HCT116 (cell line): ENCODE results near the gene STIM2. TPM values are rescaled to one million over a fixed set of nuclear protein-coding genes. Genes with fewer than 3 reads are reported as not detected.

Experiments used
- ATAC-seq: fragments of 200-7000 bp; cut with Tn5 transposase; 2 replicates; pipeline ENCODE4 v1.9.1; 2020; ENCODE audit warnings: mild to moderate bottlenecking, moderate library complexity
- BruUV-seq: library from RNA; stranded (reverse); fragments of 400-500 nt; replicated peaks from 2 replicates; lab custom pipeline; 2021; lab: Mats Ljungman, UMichigan
- CTCF ChIA-PET: fragments of 300-600 bp; sonication (Branson Sonifier 250); formaldehyde crosslinking; loops from one replicate; lab custom pipeline; 2021; ENCODE audit warnings: antibody characterized with exemption; lab: Charles Lee
- POLR2A ChIA-PET: fragments of 300-600, 350-600 bp; sonication (Branson Sonifier 250); formaldehyde crosslinking; loops from one replicate; lab custom pipeline; 2021; ENCODE audit warnings: antibody characterized with exemption; lab: Charles Lee
- RAD21 ChIA-PET, 2 experiments: fragments of 300-600 bp; sonication (Branson Sonifier 250); formaldehyde crosslinking; loops; one replicate each; lab custom pipeline; 2023; ENCODE audit warnings: low total read pairs in 2 of 2; ENCODE audit not compliant: uncharacterized antibody in 2 of 2, unreplicated experiment in 2 of 2, low non-redundant PET in 1 of 2; lab: Charles Lee
- DNase-seq: peaks from one replicate; pipeline ENCODE4 v3.0.0-alpha.2; 2010; ENCODE audit warnings: low read depth, low spot score
- H2AFZ ChIP-seq: fragments of 200-600 bp; shearing (Covaris generic), sonication (generic); 2 replicates; pipeline ENCODE4 v1.6.1; 2017; ENCODE audit warnings: low read depth, mixed run types, mixed read lengths, antibody characterized with exemption, low read length; ENCODE audit not compliant: poor library complexity, severe bottlenecking
- H3K27ac ChIP-seq: 2 replicates; pipeline ENCODE4 v1.5.1; 2012; ENCODE audit warnings: low read depth, low read length
- H3K27me3 ChIP-seq: fragments of 200-600 bp; sonication (generic); 2 replicates; pipeline ENCODE4 v1.6.1; 2016; ENCODE audit warnings: mixed run types, low read length, mixed read lengths; ENCODE audit not compliant: insufficient read depth
- H3K36me3 ChIP-seq, 2 experiments: fragments of 200-500 bp in 1 of 2; fragments of 200-600 bp in 1 of 2; sonication (Bioruptor generic) in 1 of 2; sonication (generic) in 1 of 2; 2 replicates each; pipeline versions ENCODE4 v1.5.1 to v1.6.1; 2014 to 2016; ENCODE audit warnings: low read length in 2 of 2, inconsistent platforms in 1 of 2, mixed read lengths in 1 of 2, mixed run types in 1 of 2; ENCODE audit not compliant: insufficient read depth in 2 of 2, control insufficient read depth in 1 of 2
- H3K4me1 ChIP-seq, 2 experiments: fragments of 200-600 bp in 1 of 2; sonication (generic) in 1 of 2; 2 replicates each; pipeline versions ENCODE4 v1.5.1 to v1.6.1; 2012 to 2017; ENCODE audit warnings: low read length in 2 of 2, inconsistent platforms in 1 of 2, mild to moderate bottlenecking in 1 of 2, mixed read lengths in 1 of 2, mixed run types in 1 of 2, moderate library complexity in 1 of 2; ENCODE audit not compliant: insufficient read depth in 2 of 2, control insufficient read depth in 1 of 2
- H3K4me2 ChIP-seq: fragments of 200-600 bp; sonication (generic); 2 replicates; pipeline ENCODE4 v1.6.1; 2017; ENCODE audit warnings: mixed run types, low read length, mixed read lengths
- H3K4me3 ChIP-seq, 2 experiments: fragments of 200-600 bp in 1 of 2; sonication (generic) in 1 of 2; replicated peaks in 1 of 2; 2 replicates each; pipeline ENCODE4 v1.5.1; 2011 to 2016; ENCODE audit warnings: low read length in 2 of 2, control low read depth in 1 of 2, low read depth in 1 of 2, mild to moderate bottlenecking in 1 of 2, mixed read lengths in 1 of 2, mixed run types in 1 of 2
- H3K79me2 ChIP-seq: fragments of 200-600 bp; sonication (generic); 2 replicates; pipeline ENCODE4 v1.6.1; 2017; ENCODE audit warnings: mild to moderate bottlenecking, mixed run types, low read length, moderate library complexity, mixed read lengths; ENCODE audit not compliant: insufficient read depth
- H3K9ac ChIP-seq: fragments of 200-600 bp; sonication (generic); 2 replicates; pipeline ENCODE4 v1.6.1; 2016; ENCODE audit warnings: low read length, mixed read lengths
- H3K9me2 ChIP-seq: fragments of 200-600 bp; sonication (generic), shearing (Covaris generic); 2 replicates; pipeline ENCODE4 v1.6.1; 2017; ENCODE audit warnings: mixed run types, mild to moderate bottlenecking, moderate library complexity; ENCODE audit not compliant: insufficient read depth
- H3K9me3 ChIP-seq, 2 experiments: fragments of 200-500 bp in 1 of 2; fragments of 200-600 bp in 1 of 2; sonication (Bioruptor generic) in 1 of 2; sonication (generic) in 1 of 2; 2 replicates each; pipeline ENCODE4 v1.6.1; 2014 to 2017; ENCODE audit warnings: low read length in 2 of 2, mixed read lengths in 2 of 2, inconsistent platforms in 1 of 2, low read depth in 1 of 2, mild to moderate bottlenecking in 1 of 2, mixed run types in 1 of 2, moderate library complexity in 1 of 2; ENCODE audit not compliant: control insufficient read depth in 1 of 2, insufficient read depth in 1 of 2
- H4K20me1 ChIP-seq: fragments of 200-600 bp; sonication (generic), shearing (Covaris generic); 2 replicates; pipeline ENCODE4 v1.6.1; 2017; ENCODE audit warnings: mixed run types, mild to moderate bottlenecking, moderate library complexity; ENCODE audit not compliant: insufficient read depth
- ATF3 ChIP-seq: IDR thresholded peaks from 2 replicates; pipeline ENCODE4 v1.6.1; 2012
- EGR1 ChIP-seq: IDR thresholded peaks from 2 replicates; pipeline ENCODE4 v1.6.1; 2012; ENCODE audit warnings: low read depth
- ELF1 ChIP-seq: IDR thresholded peaks from 2 replicates; pipeline ENCODE4 v1.6.1; 2012; ENCODE audit warnings: low read depth, borderline replicate concordance
- EZH2 ChIP-seq: fragments of 200-600 bp; sonication (generic); IDR thresholded peaks from 2 replicates; pipeline ENCODE4 v1.6.1; 2017; ENCODE audit warnings: antibody characterized with exemption, mixed run types
- JUND ChIP-seq: IDR thresholded peaks from 2 replicates; pipeline ENCODE4 v1.6.1; 2012
- MAX ChIP-seq: IDR thresholded peaks from 2 replicates; pipeline ENCODE4 v1.6.1; 2012
- SP1 ChIP-seq: IDR thresholded peaks from 2 replicates; pipeline ENCODE4 v1.6.1; 2012; ENCODE audit warnings: low read depth
- SRF ChIP-seq: IDR thresholded peaks from 2 replicates; pipeline ENCODE4 v1.6.1; 2012; ENCODE audit warnings: low read depth
- YY1 ChIP-seq: IDR thresholded peaks from 2 replicates; pipeline ENCODE4 v1.6.1; 2011; ENCODE audit warnings: low read length, low read depth, moderate library complexity, mild to moderate bottlenecking; ENCODE audit not compliant: insufficient replicate concordance; ENCODE audit errors: extremely low read depth
- ZBTB33 ChIP-seq: IDR thresholded peaks from 2 replicates; pipeline ENCODE4 v1.6.1; 2011; ENCODE audit warnings: mild to moderate bottlenecking, low read length, moderate library complexity; ENCODE audit not compliant: insufficient replicate concordance; ENCODE audit errors: extremely low read depth
- intact Hi-C: fragments of 100-400 bp; cut with micrococcal nuclease; formaldehyde crosslinking; loops from 2 replicates; pipeline ENCODE4 v1.10.0; 2022
- total RNA-seq: library from RNA; stranded (reverse); gene quantifications from one replicate; pipeline ENCODE4 v1.2.1, GENCODE V29; 2021; ENCODE audit not compliant: unreplicated experiment

STIM2 gene
- total RNA-seq, 1 experiment from 2014 or later = 65.9 TPM

GRCh38 chr4:26862381-26862915, 1.8 kb downstream of the STIM2 start:
- no peaks in the 10 kb centered on the region for H3K36me3 ChIP-seq

More at GRCh38 chr4:26862381-26862915, 1.8 kb downstream of the STIM2 start:
- Histone ChIP-seq H3K27me3 (no peaks in the 10 kb centered on the region), H4K20me1 (0 out of 2 replicates have a peak, but pooled peaks cover 5% of the 10 kb centered on the region), H3K9ac (no peak overlapping the region), H3K27ac (no peak overlapping the region), H3K4me3 (peak overlapping the region; percentile 71 to 94), H3K9me3 (no peaks in the 10 kb centered on the region), H3K79me2 (peaks cover 71% of the 10 kb centered on the region), H3K4me1 (peaks cover 17 to 31% of the 10 kb centered on the region in 2 experiments), H3K9me2 (no peaks in the 10 kb centered on the region), H2AFZ (no peak overlapping the region), H3K4me2 (peak overlapping the region; percentile 95)
- TF ChIP-seq SP1 (no peak), ZBTB33 (no peak), EZH2 (no peak), ELF1 (no peak), EGR1 (no peak), SRF (no peak), JUND (no peak), YY1 (no peak), ATF3 (no peak), MAX (no peak)
- intact Hi-C loops = loop anchor here (5.0 kb wide), 1 partner anchor 150 kb away; no protein-coding TSS in a partner anchor
- ChIA-PET RAD21 (interaction anchor here in 1 of 2 experiments (0.6 kb wide), 1 partner anchor 148 kb away, joined by 4 read pairs; no protein-coding TSS in a partner anchor), POLR2A (no interaction called here), CTCF (no interaction called here)
- BruUV-seq = no TSS peak
- no peak for DNase-seq
- no peak for ATAC-seq
